WTC11 (cell line): ENCODE data around the gene RGS2. TPM values are rescaled to one million over a fixed set of nuclear protein-coding genes. Genes with fewer than 3 reads are reported as not detected.

ENCODE experiments used
- ATAC-seq: fragments of 200-7000 bp; cut with Tn5 transposase; 2 replicates; pipeline ENCODE4 v1.10.0; 2021; ENCODE audit warnings: mild to moderate bottlenecking, moderate library complexity
- CTCF ChIA-PET: fragments of 300-600 bp; sonication (Branson Sonifier 250); formaldehyde crosslinking; loops from one replicate; lab custom pipeline; 2021; ENCODE audit warnings: antibody characterized with exemption; lab: Charles Lee
- POLR2A ChIA-PET: fragments of 350-600 bp; sonication (Branson Sonifier 250); formaldehyde crosslinking; loops from one replicate; lab custom pipeline; 2021; ENCODE audit warnings: antibody characterized with exemption; lab: Charles Lee
- DNase-seq: peaks from one replicate; pipeline ENCODE4 v3.0.0; 2021; ENCODE audit warnings: low spot score
- H3K27ac Mint-ChIP-seq: 2 replicates; pipeline ENCODE4 v1.8.0; 2021; ENCODE audit warnings: mixed read lengths
- H3K27me3 Mint-ChIP-seq: 2 replicates; pipeline ENCODE4 v1.8.0; 2021; ENCODE audit warnings: low read depth, mild to moderate bottlenecking, moderate library complexity, mixed read lengths
- H3K36me3 Mint-ChIP-seq: 2 replicates; pipeline ENCODE4 v1.8.0; 2021; ENCODE audit warnings: mixed read lengths
- H3K4me1 Mint-ChIP-seq: 2 replicates; pipeline ENCODE4 v1.8.0; 2022; ENCODE audit warnings: mixed read lengths
- H3K4me3 Mint-ChIP-seq: 2 replicates; pipeline ENCODE4 v1.8.0; 2021; ENCODE audit warnings: mild to moderate bottlenecking, moderate library complexity, mixed read lengths
- H3K9me3 Mint-ChIP-seq: 2 replicates; pipeline ENCODE4 v1.8.0; 2021; ENCODE audit warnings: mixed read lengths
- ATF1 ChIP-seq: sonication (generic); formaldehyde crosslinking; IDR thresholded peaks from 2 replicates; pipeline ENCODE4 v1.8.1; 2023; ENCODE audit warnings: mild to moderate bottlenecking, moderate library complexity, missing genetic modification reagents
- E2F4 ChIP-seq: sonication (generic); formaldehyde crosslinking; IDR thresholded peaks from 2 replicates; pipeline ENCODE4 v1.8.1; 2022; ENCODE audit warnings: low read depth, mild to moderate bottlenecking, moderate library complexity, missing genetic modification reagents, borderline replicate concordance
- ESRRA ChIP-seq: sonication (generic); formaldehyde crosslinking; IDR thresholded peaks from 2 replicates; pipeline ENCODE4 v1.8.1; 2022; ENCODE audit warnings: mild to moderate bottlenecking, missing genetic modification reagents, borderline replicate concordance
- ETV6 ChIP-seq: sonication (generic); formaldehyde crosslinking; IDR thresholded peaks from 2 replicates; pipeline ENCODE4 v1.8.1; 2022; ENCODE audit warnings: mild to moderate bottlenecking, missing genetic modification reagents
- FOXP1 ChIP-seq: sonication (generic); formaldehyde crosslinking; IDR thresholded peaks from 2 replicates; pipeline ENCODE4 v1.8.0; 2022; ENCODE audit warnings: missing genetic modification reagents, mild to moderate bottlenecking, moderate library complexity, borderline replicate concordance
- GABPB1 ChIP-seq: sonication (generic); formaldehyde crosslinking; IDR thresholded peaks from 2 replicates; pipeline ENCODE4 v1.8.1; 2023; ENCODE audit warnings: mild to moderate bottlenecking, missing genetic modification reagents
- JUN ChIP-seq: sonication (generic); formaldehyde crosslinking; IDR thresholded peaks from 2 replicates; pipeline ENCODE4 v1.8.0; 2023; ENCODE audit warnings: mild to moderate bottlenecking, missing genetic modification reagents
- NFE2L1 ChIP-seq: sonication (generic); formaldehyde crosslinking; IDR thresholded peaks from 2 replicates; pipeline ENCODE4 v1.8.1; 2023; ENCODE audit warnings: missing genetic modification reagents
- NR2C2 ChIP-seq: sonication (generic); formaldehyde crosslinking; IDR thresholded peaks from 2 replicates; pipeline ENCODE4 v1.8.0; 2022; ENCODE audit warnings: mild to moderate bottlenecking, missing genetic modification reagents
- NR3C1 ChIP-seq: sonication (generic); formaldehyde crosslinking; conservative IDR thresholded peaks from 2 replicates; pipeline ENCODE4 v1.8.1; 2023; ENCODE audit warnings: low read depth, mild to moderate bottlenecking, missing genetic modification reagents
- SMAD3 ChIP-seq: sonication (generic); formaldehyde crosslinking; IDR thresholded peaks from 2 replicates; pipeline ENCODE4 v1.8.0; 2022; ENCODE audit warnings: missing genetic modification reagents, mild to moderate bottlenecking, borderline replicate concordance
- SP1 ChIP-seq: sonication (generic); formaldehyde crosslinking; conservative IDR thresholded peaks from 2 replicates; pipeline ENCODE4 v1.8.1; 2022; ENCODE audit warnings: missing genetic modification reagents
- TCF7 ChIP-seq: sonication (generic); formaldehyde crosslinking; IDR thresholded peaks from 2 replicates; pipeline ENCODE4 v1.8.0; 2022; ENCODE audit warnings: mild to moderate bottlenecking, low read depth, missing genetic modification reagents, moderate library complexity
- TEAD1 ChIP-seq: sonication (generic); formaldehyde crosslinking; IDR thresholded peaks from 2 replicates; pipeline ENCODE4 v1.8.0; 2022; ENCODE audit warnings: mild to moderate bottlenecking, missing genetic modification reagents
- USF1 ChIP-seq: sonication (generic); formaldehyde crosslinking; IDR thresholded peaks from 2 replicates; pipeline ENCODE4 v1.8.0; 2022; ENCODE audit warnings: mild to moderate bottlenecking, missing genetic modification reagents
- ZBTB43 ChIP-seq: sonication (generic); formaldehyde crosslinking; IDR thresholded peaks from 2 replicates; pipeline ENCODE4 v1.8.1; 2023; ENCODE audit warnings: mild to moderate bottlenecking, missing genetic modification reagents
- ZNF121 ChIP-seq: sonication (generic); formaldehyde crosslinking; IDR thresholded peaks from 2 replicates; pipeline ENCODE4 v1.8.0; 2023; ENCODE audit warnings: missing genetic modification reagents
- ZNF232 ChIP-seq: sonication (generic); formaldehyde crosslinking; IDR thresholded peaks from 2 replicates; pipeline ENCODE4 v1.8.0; 2022; ENCODE audit warnings: mild to moderate bottlenecking, missing genetic modification reagents
- ZNF396 ChIP-seq: fragments of 250-450 bp; sonication (Bioruptor Pico); IDR thresholded peaks from 2 replicates; pipeline ENCODE4 v1.8.0; 2021; ENCODE audit warnings: mild to moderate bottlenecking, moderate library complexity, borderline replicate concordance
- ZNF512 ChIP-seq: sonication (generic); formaldehyde crosslinking; IDR thresholded peaks from 2 replicates; pipeline ENCODE4 v1.8.1; 2022; ENCODE audit warnings: missing genetic modification reagents, borderline replicate concordance
- total RNA-seq: library from RNA; stranded (reverse); gene quantifications from 3 replicates; pipeline ENCODE4 v1.2.3, GENCODE V29; 2021
- TF ChIP-seq, protein P1 (sequence below): sonication (generic); formaldehyde crosslinking; IDR thresholded peaks from 2 replicates; pipeline ENCODE4 v1.8.1; 2023; ENCODE audit warnings: mild to moderate bottlenecking, missing genetic modification reagents, borderline replicate concordance
- TF ChIP-seq, protein P2 (sequence below): fragments of 250-450 bp; sonication (Bioruptor Pico); IDR thresholded peaks from 2 replicates; pipeline ENCODE4 v1.9.0; 2021; ENCODE audit warnings: moderate library complexity, mild to moderate bottlenecking, inconsistent platforms, borderline replicate concordance
- TF ChIP-seq, protein P3 (sequence below): fragments of 250-450 bp; sonication (Bioruptor Pico); IDR thresholded peaks from 2 replicates; pipeline ENCODE4 v1.9.0; 2021; ENCODE audit warnings: mild to moderate bottlenecking

Gene RGS2
- total RNA-seq, 1 experiment from 2014 or later: 13.1 TPM

DNA sequence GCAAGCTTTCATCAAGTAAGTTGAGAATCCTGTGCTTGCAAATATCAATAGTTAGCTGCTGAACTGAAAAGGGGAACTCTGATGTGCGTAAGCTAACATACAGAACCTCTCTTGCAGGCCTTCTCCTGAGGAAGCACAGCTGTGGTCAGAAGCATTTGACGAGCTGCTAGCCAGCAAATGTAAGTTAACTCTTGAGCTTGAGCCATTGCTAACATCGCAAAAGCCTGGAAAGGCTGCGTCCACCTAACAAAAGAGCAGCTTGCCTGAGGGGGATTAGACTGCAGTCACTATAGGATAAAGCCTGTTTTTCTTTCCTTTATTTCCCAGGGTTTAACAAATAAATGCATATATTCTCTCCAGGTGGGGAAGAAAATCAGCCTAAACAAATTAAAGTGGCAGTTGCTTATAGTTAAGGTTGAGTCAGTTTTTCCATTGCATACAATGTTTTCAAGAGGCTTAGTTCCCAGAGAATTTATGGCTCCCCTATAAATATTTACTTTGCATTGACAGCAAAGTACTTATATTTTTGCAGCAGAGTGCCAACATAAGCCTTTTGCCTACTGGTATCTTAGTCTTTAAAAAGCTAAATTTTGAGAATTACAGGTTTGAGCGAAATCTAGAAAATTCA is 1.5 kb downstream of the RGS2 start (continued):
- TF ChIP-seq, protein P1, sequence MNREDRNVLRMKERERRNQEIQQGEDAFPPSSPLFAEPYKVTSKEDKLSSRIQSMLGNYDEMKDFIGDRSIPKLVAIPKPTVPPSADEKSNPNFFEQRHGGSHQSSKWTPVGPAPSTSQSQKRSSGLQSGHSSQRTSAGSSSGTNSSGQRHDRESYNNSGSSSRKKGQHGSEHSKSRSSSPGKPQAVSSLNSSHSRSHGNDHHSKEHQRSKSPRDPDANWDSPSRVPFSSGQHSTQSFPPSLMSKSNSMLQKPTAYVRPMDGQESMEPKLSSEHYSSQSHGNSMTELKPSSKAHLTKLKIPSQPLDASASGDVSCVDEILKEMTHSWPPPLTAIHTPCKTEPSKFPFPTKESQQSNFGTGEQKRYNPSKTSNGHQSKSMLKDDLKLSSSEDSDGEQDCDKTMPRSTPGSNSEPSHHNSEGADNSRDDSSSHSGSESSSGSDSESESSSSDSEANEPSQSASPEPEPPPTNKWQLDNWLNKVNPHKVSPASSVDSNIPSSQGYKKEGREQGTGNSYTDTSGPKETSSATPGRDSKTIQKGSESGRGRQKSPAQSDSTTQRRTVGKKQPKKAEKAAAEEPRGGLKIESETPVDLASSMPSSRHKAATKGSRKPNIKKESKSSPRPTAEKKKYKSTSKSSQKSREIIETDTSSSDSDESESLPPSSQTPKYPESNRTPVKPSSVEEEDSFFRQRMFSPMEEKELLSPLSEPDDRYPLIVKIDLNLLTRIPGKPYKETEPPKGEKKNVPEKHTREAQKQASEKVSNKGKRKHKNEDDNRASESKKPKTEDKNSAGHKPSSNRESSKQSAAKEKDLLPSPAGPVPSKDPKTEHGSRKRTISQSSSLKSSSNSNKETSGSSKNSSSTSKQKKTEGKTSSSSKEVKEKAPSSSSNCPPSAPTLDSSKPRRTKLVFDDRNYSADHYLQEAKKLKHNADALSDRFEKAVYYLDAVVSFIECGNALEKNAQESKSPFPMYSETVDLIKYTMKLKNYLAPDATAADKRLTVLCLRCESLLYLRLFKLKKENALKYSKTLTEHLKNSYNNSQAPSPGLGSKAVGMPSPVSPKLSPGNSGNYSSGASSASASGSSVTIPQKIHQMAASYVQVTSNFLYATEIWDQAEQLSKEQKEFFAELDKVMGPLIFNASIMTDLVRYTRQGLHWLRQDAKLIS (CRISPR knock-in tag): no peak
- TF ChIP-seq ZNF512 (CRISPR knock-in tag): no peak
- TF ChIP-seq JUN: no peak
- no peak for TF ChIP-seq ATF1
- no peak for TF ChIP-seq E2F4 (CRISPR knock-in tag)
- no peak for TF ChIP-seq USF1 (CRISPR knock-in tag)
- no peak for TF ChIP-seq ESRRA (CRISPR knock-in tag)

DNA sequence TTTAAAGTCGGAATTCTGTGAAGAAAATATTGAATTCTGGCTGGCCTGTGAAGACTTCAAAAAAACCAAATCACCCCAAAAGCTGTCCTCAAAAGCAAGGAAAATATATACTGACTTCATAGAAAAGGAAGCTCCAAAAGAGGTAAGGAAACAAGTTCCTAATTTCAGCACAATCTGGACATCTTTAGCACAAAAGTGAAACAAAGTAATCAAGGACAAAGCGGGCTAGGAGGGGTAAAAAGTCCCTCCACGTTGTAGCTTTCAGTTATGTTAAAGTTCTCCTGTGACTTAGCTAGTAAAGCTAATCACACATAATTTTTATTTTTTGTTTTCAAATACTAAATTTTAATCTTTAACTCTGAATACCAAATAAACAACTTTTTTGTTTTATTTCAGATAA is 2.2 kb downstream of the RGS2 start:
- Mint-ChIP-seq H3K9me3 (no peaks in the 10 kb centered on the region), H3K4me3 (no peak overlapping the region), H3K4me1 (peaks cover 26% of the 10 kb centered on the region), H3K36me3 (peaks cover 10% of the 10 kb centered on the region)
- DNase-seq: no peak
- TF ChIP-seq SMAD3 (CRISPR knock-in tag): no peak
- TF ChIP-seq ZNF232: no peak
- no peak for TF ChIP-seq TEAD1 (CRISPR knock-in tag)
- no peak for TF ChIP-seq ETV6 (CRISPR knock-in tag)
- TF ChIP-seq NR2C2 (CRISPR knock-in tag): no peak
- no peak for TF ChIP-seq NR3C1 (CRISPR knock-in tag)
- TF ChIP-seq TCF7 (CRISPR knock-in tag): no peak
- TF ChIP-seq, protein P2, sequence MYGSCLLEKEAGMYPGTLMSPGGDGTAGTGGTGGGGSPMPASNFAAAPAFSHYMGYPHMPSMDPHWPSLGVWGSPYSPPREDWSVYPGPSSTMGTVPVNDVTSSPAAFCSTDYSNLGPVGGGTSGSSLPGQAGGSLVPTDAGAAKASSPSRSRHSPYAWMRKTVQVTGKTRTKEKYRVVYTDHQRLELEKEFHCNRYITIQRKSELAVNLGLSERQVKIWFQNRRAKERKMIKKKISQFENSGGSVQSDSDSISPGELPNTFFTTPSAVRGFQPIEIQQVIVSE (CRISPR knock-in tag): no peak
- no peak for TF ChIP-seq ZNF121 (CRISPR knock-in tag)
- no peak for TF ChIP-seq FOXP1 (CRISPR knock-in tag)
- no peak for TF ChIP-seq ZNF396 (CRISPR knock-in tag)
- TF ChIP-seq SP1 (CRISPR knock-in tag): no peak
- no peak for TF ChIP-seq GABPB1 (CRISPR knock-in tag)
- no peak for TF ChIP-seq ZBTB43 (CRISPR knock-in tag)
- no peak for TF ChIP-seq NFE2L1 (CRISPR knock-in tag)
- TF ChIP-seq, protein P3, sequence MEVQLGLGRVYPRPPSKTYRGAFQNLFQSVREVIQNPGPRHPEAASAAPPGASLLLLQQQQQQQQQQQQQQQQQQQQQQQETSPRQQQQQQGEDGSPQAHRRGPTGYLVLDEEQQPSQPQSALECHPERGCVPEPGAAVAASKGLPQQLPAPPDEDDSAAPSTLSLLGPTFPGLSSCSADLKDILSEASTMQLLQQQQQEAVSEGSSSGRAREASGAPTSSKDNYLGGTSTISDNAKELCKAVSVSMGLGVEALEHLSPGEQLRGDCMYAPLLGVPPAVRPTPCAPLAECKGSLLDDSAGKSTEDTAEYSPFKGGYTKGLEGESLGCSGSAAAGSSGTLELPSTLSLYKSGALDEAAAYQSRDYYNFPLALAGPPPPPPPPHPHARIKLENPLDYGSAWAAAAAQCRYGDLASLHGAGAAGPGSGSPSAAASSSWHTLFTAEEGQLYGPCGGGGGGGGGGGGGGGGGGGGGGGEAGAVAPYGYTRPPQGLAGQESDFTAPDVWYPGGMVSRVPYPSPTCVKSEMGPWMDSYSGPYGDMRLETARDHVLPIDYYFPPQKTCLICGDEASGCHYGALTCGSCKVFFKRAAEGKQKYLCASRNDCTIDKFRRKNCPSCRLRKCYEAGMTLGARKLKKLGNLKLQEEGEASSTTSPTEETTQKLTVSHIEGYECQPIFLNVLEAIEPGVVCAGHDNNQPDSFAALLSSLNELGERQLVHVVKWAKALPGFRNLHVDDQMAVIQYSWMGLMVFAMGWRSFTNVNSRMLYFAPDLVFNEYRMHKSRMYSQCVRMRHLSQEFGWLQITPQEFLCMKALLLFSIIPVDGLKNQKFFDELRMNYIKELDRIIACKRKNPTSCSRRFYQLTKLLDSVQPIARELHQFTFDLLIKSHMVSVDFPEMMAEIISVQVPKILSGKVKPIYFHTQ (CRISPR knock-in tag): no peak
- TF ChIP-seq, all 79 proteins: peak for 0
- ATAC-seq: no peak
- Mint-ChIP-seq H3K27ac (no peak overlapping the region), H3K27me3 (peaks cover 16% of the 10 kb centered on the region)
- POLR2A ChIA-PET: no interaction called here
- CTCF ChIA-PET: interaction anchor here (1.7 kb wide), 1 partner anchor 187 kb away, joined by 4 read pairs; no protein-coding TSS in a partner anchor
